Stimulated activated naive CD8-positive, alpha-beta T cell treated with anti-CD3 and anti-CD28 coated beads, Interleukin-15, amount 100 ng/mL, for 72 hours (primary cell): ENCODE measurements around the gene FRG2C.
A peak's percentile ranks its signal among the peaks of the same experiment; 100 is the strongest.
"Not testable (repeated sequence)": the region's sequence is repeated elsewhere in the genome, so short reads cannot be mapped to it uniquely, and the experiment has no call there.

Experiments used
- ATAC-seq: fragments of 150-1000 bp; cut with Tn5 transposase; 2 replicates; pipeline ENCODE4 v1.10.0; 2021; ENCODE audit warnings: mild to moderate bottlenecking, moderate library complexity
- DNase-seq, 2 donors: peaks; one replicate each; pipeline ENCODE4 v3.0.0; 2021 to 2022
- H3K27ac Mint-ChIP-seq, 2 donors: one replicate each; pipeline ENCODE4 v1.8.0; 2022; ENCODE audit warnings: mild to moderate bottlenecking in 2 of 2, mixed read lengths in 2 of 2, moderate library complexity in 2 of 2
- H3K27me3 Mint-ChIP-seq: one replicate; pipeline ENCODE4 v1.8.0; 2022; ENCODE audit warnings: mixed read lengths
- H3K4me1 Mint-ChIP-seq: one replicate; pipeline ENCODE4 v1.8.0; 2022; ENCODE audit warnings: mild to moderate bottlenecking, mixed read lengths
- H3K4me3 Mint-ChIP-seq, 2 donors: one replicate each; pipeline ENCODE4 v1.8.0; 2022; ENCODE audit warnings: mild to moderate bottlenecking in 2 of 2, mixed read lengths in 2 of 2, moderate library complexity in 1 of 2
- H3K9me3 Mint-ChIP-seq, 2 donors: one replicate each; pipeline ENCODE4 v1.8.0; 2022; ENCODE audit warnings: mixed read lengths in 2 of 2

The FRG2C gene

DNA sequence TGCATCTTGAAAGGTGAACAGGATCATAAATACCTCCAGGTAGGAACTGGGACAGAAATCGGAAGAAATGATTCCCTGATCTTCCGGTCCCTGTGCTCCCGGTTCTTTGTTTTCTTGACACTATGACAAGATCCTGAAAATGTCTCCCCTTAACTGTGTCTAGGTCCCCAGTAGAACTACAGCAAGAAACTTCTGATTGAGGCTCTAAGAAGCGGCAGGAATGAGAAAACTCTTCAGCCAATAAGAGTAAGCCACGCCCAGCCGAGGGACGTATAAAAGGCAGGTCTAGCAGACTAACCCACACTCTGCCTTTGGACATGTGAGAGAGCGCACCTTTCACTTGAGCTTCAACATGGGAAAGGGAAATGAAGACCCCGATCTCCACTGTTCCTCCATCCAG is at the start of gene FRG2C:
Gene FRG2C, plus strand, starts transcription at position 301 of the 400 bp plus-strand sequence. Its CDS starts 52 bp downstream, at position 353.
- H3K9me3 Mint-ChIP-seq = peaks cover 3 to 32% of the 10 kb centered on the region in 2 donors
- DNase-seq, H3K4me3 Mint-ChIP-seq, H3K4me1 Mint-ChIP-seq, ATAC-seq, H3K27ac Mint-ChIP-seq: not testable (repeated sequence)
- peaks cover 42% of the 10 kb centered on the region for H3K27me3 Mint-ChIP-seq

GRCh38 chr3:75618666-75619305 is 45.3 kb upstream of the FRG2C start:
- not testable (repeated sequence) for H3K27ac Mint-ChIP-seq, DNase-seq, H3K4me3 Mint-ChIP-seq, H3K9me3 Mint-ChIP-seq, ATAC-seq
- peaks cover 11% of the 10 kb centered on the region for H3K4me1 Mint-ChIP-seq
- H3K27me3 Mint-ChIP-seq = peaks cover 51% of the 10 kb centered on the region

GRCh38 chr3:75619481-75620031 is 44.6 kb upstream of the FRG2C start:
- peak overlapping the region; percentile 12 to 63 for H3K4me3 Mint-ChIP-seq

DNA sequence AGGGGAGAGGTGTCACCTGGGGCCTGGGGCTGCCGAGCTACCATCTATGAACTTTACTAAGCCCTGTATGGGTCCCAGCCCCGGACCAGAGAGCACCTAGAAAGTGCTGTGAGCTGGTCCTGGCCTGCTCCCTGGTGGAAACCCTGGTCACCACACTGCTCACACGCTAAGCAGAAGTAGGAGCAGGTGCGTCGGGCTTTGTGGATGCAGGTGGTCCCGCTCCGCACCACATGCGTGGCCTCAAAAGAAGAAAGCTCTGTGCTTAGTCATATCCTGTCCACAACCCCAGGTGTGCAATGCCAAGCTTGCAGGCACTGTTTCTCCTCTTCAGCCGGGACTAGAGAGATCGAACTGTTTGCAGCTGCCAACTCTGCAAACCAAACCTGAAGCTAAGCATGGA is 42.4 kb upstream of the FRG2C start:
- H3K9me3 Mint-ChIP-seq, H3K4me3 Mint-ChIP-seq, H3K27ac Mint-ChIP-seq, DNase-seq, ATAC-seq: not testable (repeated sequence)
- peaks cover 51% of the 10 kb centered on the region for H3K27me3 Mint-ChIP-seq
- H3K4me1 Mint-ChIP-seq = peaks cover 11% of the 10 kb centered on the region

More at GRCh38 chr3:75619481-75620031, 44.6 kb upstream of the FRG2C start:
- not testable (repeated sequence) for H3K27ac Mint-ChIP-seq, H3K9me3 Mint-ChIP-seq, DNase-seq, ATAC-seq
- Mint-ChIP-seq H3K27me3 (peaks cover 51% of the 10 kb centered on the region), H3K4me1 (peaks cover 11% of the 10 kb centered on the region)

- H3K9me3 Mint-ChIP-seq, ATAC-seq, H3K27ac Mint-ChIP-seq, DNase-seq, H3K4me3 Mint-ChIP-seq: not testable (repeated sequence)
- Mint-ChIP-seq H3K4me1 (peaks cover 11% of the 10 kb centered on the region), H3K27me3 (peaks cover 38% of the 10 kb centered on the region)
These were observed 40.5 kb upstream of the FRG2C start for GRCh38 chr3:75623656-75624055.

- not testable (repeated sequence) for H3K27me3 Mint-ChIP-seq, DNase-seq, H3K27ac Mint-ChIP-seq, H3K4me3 Mint-ChIP-seq, ATAC-seq, H3K4me1 Mint-ChIP-seq, H3K9me3 Mint-ChIP-seq
These were observed 33.1 kb upstream of the FRG2C start for GRCh38 chr3:75630887-75631535.

GRCh38 chr3:75631541-75631940 is 32.6 kb upstream of the FRG2C start:
- no peak overlapping the region for H3K4me3 Mint-ChIP-seq
- no peaks in the 10 kb centered on the region for H3K27me3 Mint-ChIP-seq
- DNase-seq = no peak
- no peaks in the 10 kb centered on the region for H3K9me3 Mint-ChIP-seq
- H3K27ac Mint-ChIP-seq = no peak overlapping the region
- no peak for ATAC-seq
- H3K4me1 Mint-ChIP-seq = no peaks in the 10 kb centered on the region

DNA sequence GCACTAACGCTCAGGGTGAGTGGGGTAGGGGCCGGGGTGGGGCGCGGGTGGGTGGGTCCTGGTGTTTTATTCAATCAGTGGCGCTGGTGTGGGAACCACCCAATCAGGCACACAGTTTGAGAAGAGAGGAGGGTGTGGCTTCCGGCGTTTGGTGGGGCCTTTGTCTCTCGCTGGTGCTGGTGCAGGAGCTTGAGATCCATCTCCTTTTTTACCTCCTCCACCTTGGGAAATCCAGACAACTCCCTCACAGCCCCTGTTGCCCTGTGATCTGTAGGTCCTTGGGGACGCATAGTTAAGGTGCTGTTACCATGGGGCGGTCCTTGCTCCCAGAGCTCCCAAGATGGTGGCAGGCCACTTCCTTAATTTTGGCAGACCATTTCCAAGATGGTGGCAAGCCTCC is 25.2 kb upstream of the FRG2C start:
- not testable (repeated sequence) for ATAC-seq, H3K27ac Mint-ChIP-seq, H3K4me3 Mint-ChIP-seq, H3K9me3 Mint-ChIP-seq, DNase-seq
- Mint-ChIP-seq H3K27me3 (peaks cover 21% of the 10 kb centered on the region), H3K4me1 (peaks cover 13% of the 10 kb centered on the region)

DNA sequence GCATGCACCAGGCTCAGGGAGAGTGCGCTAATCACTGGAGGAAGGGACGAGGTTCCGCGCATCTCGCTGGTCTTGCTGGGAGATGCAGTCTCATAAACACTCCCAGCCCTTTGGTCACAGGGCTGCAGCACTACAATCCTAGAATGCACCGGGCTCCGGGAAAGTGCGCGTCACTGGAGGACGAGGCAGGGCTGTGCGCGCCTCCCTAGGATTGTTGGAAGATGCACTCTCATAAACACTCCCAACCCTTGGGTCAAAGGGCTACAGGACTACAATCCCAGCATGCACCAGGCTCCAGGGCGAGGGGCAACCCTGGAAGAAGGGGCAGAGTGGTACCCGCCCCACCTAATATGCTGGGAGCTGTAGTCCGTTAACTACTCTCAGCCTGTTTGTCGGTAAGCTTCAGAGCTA is 23.0 kb upstream of the FRG2C start:
- DNase-seq = peak in 1 of 2 donors; percentile 37
- not testable (repeated sequence) for H3K27ac Mint-ChIP-seq, ATAC-seq, H3K9me3 Mint-ChIP-seq
- H3K4me1 Mint-ChIP-seq = peaks cover 13% of the 10 kb centered on the region
- H3K4me3 Mint-ChIP-seq = peak overlapping the region; percentile 79 to 90
- peaks cover 21% of the 10 kb centered on the region for H3K27me3 Mint-ChIP-seq

- Mint-ChIP-seq H3K4me3 (peak overlapping the region in 1 of 2 donors; percentile 61), H3K4me1 (peaks cover 13% of the 10 kb centered on the region), H3K27me3 (peaks cover 21% of the 10 kb centered on the region)
- not testable (repeated sequence) for H3K27ac Mint-ChIP-seq, H3K9me3 Mint-ChIP-seq, ATAC-seq
- DNase-seq = peak; percentile 20 to 23
These were observed 20.9 kb upstream of the FRG2C start for GRCh38 chr3:75643031-75643800.

GRCh38 chr3:75645548-75645947 is 18.6 kb upstream of the FRG2C start:
- not testable (repeated sequence) for H3K9me3 Mint-ChIP-seq, DNase-seq, H3K4me3 Mint-ChIP-seq, H3K27ac Mint-ChIP-seq, ATAC-seq
- Mint-ChIP-seq H3K27me3 (peaks cover 13% of the 10 kb centered on the region), H3K4me1 (peaks cover 13% of the 10 kb centered on the region)

DNA sequence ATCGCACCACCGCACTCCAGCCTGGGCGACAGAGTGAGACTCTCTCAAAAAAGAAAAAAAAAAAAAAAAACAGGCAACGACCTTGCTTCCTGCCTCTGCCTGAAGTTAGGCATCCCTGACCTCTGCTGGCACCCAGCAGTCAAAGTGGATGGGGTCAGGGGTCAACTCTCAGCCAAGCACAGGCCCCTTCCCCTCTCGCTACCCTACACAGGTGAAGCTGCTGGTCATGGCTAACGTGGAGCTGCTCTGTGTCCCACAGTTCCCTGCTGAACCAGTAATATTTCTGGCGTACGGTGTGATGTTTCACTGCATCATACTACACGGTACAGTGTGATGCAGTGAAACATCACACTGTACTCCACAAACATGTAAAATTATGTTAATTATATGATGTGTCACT is 13.9 kb upstream of the FRG2C start:
- Mint-ChIP-seq H3K4me1 (no peaks in the 10 kb centered on the region), H3K27ac (no peak overlapping the region), H3K9me3 (no peaks in the 10 kb centered on the region), H3K27me3 (no peaks in the 10 kb centered on the region), H3K4me3 (no peak overlapping the region)
- ATAC-seq (no peak), DNase-seq (no peak)

DNA sequence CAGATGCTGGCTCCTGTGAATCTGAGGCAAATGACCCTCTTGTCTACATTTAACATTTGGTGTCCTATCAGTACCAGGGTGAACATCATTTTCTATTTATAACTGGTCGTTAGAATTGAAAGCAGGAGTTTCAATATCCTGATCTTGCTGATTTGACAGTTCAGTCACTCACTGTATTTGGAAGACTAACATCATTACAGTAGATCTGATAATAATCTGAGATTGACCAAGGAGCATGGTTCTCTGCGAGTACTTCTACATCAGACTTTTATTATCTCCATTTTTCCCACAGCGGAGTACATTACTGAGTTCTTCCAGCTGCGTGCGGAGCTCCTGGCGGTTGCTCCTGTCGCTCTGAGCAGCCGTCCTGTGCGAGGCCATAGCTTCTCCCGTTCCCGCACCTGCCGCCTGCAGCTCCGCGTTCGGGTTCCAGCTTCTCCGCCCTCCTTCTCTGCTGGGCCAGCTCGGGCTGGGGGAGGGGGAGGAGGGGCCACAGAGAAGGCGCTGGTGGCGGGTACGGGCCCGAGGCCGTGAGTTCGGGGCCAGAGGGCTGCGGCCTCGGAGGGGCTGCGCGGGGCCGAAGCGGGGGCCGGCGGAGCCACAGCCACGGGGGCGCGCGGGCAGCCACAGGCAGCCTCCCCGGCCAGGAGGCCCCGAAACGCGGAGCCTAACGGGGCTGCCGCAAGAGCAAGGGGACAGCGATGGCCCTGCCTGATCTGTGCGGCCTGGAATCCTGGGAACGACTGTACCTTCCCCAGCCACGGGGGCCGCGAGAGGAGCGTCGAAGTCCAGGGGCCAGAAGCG is 8.8 kb upstream of the FRG2C start:
- not testable (repeated sequence) for H3K4me1 Mint-ChIP-seq, H3K27ac Mint-ChIP-seq, H3K4me3 Mint-ChIP-seq, ATAC-seq, H3K9me3 Mint-ChIP-seq, DNase-seq
- peaks cover 32% of the 10 kb centered on the region for H3K27me3 Mint-ChIP-seq

- peaks cover 38% of the 10 kb centered on the region for H3K27me3 Mint-ChIP-seq
- H3K4me1 Mint-ChIP-seq, H3K4me3 Mint-ChIP-seq, H3K27ac Mint-ChIP-seq, DNase-seq, H3K9me3 Mint-ChIP-seq, ATAC-seq: not testable (repeated sequence)
These were observed 8.2 kb upstream of the FRG2C start for GRCh38 chr3:75655956-75656355.
